Measurements from ENCODE around the gene AKR1C8.
"Not testable (repeated sequence)": the region's sequence is repeated elsewhere in the genome, so short reads cannot be mapped to it uniquely, and the experiment has no call there.

AKR1C8 gene

DNA sequence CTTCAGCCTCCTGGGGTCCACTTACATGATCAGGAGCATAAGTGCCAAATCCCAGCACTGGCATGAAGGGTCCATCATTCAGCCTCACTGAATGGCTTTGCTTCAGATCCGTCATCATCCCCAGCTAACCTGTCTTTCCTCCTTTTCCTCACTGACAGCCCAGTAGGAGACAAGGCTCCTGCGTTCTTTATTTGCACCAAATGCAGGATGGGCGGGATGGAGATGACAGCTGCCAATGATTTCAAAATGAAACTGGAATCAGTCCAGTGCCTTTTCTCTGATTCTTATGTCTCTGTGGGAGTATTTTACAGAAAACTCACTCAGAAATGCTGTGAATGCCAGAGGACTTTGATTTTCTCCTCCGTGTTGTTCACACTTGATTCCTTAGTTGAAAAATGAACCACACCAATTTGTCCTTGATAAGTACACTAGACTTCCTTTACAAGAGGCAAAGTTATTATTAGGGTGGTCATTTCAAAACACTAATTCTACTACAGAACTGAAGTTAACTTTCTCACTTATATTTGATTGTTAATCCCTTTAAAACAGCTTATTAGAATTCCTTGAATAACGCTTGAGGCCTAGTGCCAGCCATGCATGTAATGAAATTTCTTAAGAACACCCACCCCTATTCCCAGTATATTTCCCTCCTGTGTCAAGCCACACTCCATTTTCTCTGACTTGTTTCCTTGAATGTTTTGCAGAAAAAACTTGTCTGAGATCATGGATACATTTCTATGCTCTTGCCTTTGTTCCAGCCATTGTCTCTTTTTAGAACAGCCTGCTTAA lies at the start of gene AKR1C8:
Gene AKR1C8, minus strand, starts transcription at position 164 of the 789 bp plus-strand sequence. Its CDS starts 46 bp downstream, at position 118.
- DNase-seq: no peak

DNA sequence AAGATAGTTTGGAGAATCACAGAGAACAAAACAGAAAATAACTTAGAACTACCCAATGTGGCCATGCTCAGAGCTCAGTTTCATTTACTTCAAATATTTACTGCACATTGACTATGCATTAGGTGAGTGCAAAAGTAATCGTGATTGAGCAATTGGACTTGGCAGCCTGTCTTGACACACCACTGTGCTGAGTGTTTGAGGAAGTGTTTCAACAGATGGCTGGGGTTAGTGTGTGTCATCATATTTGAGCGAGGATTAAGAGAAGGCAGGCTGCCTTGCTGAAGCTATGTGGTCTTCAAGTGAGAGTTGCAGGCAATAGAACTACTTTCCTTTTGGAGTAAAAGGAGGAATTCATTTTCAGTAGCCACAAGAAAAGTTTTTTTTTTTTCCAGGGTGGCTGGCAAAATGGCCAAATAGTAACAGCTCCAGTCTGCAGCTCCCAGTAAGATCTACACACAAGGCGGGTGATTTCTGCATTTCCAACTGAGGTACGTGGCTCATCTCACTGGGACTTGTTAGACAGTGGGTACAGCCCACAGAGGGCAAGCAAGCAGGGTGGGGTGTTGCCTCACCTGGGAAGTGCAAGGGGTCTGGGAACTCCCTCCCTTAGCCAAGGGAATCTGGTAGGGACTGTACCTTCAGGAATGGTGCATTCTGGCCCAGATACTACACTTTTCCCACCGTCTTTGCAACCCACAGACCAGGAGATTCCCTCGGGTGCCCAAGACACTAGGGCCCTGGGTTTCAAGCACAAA lies 49.3 kb upstream of the AKR1C8 start:
- DNase-seq: peak; percentile 27

DNA sequence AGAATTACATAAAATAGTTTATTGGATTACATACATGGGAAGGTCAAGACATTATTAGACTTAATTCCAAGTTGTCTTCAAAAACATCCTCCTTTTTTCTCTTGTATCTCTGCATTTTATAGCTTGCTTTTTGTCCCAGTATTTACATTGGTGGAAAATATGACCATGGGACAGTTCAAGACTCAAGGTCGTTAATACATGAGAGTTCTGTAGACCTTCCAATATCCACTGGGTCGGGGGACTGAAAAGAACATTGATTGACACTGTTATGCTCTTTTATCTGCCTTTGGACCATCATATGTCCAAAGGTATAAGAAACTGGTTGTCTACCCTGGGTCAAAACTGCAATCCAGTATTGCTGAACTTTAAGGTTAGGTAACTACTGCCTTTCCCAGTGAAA lies 48.4 kb upstream of the AKR1C8 start:
- no peak for DNase-seq

DNA sequence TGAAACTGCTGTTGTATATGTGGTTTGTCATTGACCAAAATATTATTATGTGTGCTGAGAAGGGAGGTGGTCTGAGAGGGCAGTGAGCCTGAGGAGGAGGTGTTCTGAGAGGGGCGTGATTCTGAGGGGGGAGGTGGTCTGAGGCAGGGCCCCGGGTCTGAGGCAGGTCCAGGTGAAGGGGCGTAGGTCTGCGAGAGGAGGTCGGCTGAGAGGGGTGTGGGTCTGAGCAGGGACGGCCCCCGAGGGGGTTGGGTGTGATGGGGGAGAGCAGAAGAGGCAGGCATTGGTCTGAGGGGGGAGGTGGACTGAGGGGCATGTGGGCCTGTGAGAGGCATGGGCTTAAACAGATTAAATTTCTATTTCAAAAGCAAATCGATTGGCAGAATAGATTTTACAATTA lies 44.1 kb upstream of the AKR1C8 start:
- no peak for DNase-seq

DNA sequence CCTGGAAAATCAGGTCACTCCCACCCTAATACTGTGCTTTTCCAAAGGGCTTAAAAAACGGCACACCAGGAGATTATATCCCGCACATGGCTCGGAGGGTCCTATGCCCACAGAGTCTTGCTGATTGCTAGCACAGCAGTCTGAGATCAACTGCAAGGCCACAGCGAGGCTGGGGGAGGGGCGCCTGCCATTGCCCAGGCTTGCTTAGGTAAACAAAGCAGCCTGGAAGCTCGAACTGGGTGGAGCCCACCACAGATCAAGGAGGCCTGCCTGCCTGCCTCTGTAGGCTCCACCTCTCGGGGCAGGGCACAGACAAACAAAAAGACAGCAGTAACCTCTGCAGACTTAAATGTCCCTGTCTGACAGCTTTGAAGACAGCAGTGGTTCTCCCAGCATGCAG lies 38.0 kb upstream of the AKR1C8 start:
- not testable (repeated sequence) for DNase-seq

DNA sequence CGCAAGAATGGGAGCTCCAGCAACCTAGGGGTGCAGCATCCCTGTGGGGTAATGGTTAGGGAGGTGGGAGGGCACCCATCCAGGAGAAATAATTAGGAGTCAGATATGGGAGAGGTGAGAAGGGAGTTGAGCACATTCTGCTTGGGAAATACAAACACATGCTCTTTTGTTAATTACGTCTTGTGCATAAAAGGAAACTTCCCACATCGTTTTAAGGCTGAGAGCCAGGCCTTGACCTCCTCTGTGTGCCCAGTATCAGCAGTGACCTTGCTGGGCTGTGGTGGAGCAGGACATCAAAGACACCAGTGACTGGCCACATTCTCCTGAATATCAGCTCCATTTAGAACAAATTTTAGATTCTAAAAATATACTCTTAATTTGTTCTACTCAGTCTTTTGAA lies 34.3 kb upstream of the AKR1C8 start:
- DNase-seq: no peak

DNA sequence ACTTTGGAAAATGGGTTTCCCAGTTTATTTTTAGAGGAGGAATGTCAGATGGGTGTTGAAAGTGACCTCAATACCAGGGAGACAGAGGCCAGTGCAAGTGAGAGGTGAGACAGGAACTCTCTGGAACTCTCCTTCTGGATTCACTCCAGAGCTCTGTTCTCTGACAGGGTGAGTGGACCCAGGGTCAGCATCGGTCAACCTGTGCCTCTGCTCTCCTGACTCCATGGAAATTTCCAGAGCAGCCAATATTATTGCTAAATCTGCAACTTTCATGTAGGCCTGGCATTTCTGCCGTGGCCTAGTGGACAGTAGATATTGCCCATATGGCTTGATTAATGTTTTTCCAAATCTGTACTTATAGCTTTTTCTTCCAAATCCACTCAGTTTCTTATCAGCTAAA lies 31.9 kb upstream of the AKR1C8 start:
- DNase-seq: no peak

DNA sequence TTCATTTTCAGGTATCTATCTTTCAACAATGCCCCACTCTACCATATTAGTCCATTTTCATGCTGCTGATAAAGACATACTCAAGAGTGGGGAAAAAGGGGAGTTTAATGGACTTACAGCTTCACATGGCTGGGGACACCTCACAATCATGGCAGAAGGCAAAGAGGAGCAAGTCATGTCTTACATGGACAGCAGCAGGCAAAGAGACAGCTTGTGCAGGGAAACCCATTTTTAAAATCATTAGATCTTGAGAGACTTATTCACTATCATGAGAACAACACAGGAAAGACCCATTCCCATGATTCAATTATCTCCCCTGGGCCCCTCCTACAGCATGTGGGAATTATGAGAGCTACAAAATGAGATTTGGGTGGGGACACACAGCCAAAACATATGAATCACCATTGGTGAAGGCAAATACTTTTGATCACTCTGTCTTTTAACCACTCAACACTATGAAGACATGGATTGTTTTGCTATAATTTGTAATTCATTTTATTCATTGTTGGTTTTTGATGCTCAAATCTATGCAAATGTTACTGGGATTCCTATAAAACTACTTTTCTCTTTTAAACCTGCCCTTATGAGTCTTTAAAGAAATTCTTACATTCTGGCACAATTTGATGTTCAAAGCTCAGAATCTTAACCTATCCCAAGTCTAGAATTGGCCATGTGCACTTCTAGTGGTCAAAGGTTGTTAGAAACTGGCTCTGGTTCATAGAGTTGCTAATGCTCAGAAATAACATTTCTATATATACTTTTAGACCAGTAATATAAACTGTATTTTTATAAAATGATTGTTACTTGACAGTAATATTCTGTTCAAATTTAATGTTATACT lies 27.0 kb upstream of the AKR1C8 start:
- no peak for DNase-seq

DNA sequence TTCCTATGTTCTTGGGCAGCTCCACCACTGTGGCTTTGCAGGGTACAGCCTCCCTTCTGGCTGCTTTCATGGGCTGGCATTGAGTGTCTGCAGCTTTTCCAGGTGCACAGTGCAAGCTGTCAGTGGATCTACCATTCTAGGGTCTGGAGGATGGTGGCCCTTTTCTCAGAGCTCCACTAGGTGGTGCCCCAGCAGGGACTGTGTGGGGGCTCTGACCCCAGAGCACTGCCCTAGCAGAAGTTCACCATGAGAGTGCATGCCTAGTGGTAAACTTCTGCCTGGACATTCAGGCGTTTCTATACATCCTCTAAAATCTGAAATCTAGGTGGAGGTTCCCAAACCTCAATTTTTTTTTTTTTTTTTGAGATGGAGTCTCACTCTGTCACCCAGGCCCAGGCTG lies 25.3 kb upstream of the AKR1C8 start:
- DNase-seq: not testable (repeated sequence)

DNA sequence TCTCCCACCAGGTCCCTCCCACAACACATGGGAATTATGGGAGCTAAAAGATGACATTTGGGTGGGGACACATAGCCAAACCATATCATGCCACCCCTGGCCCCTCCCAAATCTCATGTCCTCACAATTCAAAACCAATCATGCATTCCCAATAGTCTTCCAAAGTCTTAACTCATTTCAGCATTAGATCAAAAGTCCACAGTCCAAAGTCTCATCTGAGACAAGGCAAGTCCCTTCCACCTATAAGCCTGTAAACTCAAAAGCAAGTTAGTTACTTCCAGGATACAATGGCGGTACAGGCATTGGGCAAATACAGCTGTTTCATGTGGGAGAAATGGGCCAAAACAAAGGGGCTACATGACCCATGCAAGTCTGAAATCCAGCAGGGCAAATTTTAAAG lies 24.8 kb upstream of the AKR1C8 start:
- not testable (repeated sequence) for DNase-seq

DNA sequence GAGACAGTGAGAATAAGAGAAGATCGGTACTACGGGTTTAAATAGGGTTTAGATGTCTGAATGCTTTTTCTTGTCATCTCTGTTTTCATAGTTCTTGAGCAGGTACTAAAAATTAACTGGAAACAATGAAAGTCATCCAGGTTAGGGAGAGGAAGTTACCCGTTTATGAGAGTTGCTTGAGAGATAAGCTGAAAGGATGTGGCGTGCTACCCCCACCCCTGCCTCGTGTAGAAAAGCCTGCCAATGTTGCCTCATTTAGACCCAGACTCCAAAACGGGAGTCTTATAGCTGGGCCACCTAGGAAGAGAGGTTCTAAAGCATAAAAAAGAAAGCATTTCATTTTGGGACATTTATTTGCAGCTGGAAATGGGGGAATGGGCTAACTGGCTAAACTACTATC lies 21.8 kb upstream of the AKR1C8 start:
- DNase-seq: no peak

DNA sequence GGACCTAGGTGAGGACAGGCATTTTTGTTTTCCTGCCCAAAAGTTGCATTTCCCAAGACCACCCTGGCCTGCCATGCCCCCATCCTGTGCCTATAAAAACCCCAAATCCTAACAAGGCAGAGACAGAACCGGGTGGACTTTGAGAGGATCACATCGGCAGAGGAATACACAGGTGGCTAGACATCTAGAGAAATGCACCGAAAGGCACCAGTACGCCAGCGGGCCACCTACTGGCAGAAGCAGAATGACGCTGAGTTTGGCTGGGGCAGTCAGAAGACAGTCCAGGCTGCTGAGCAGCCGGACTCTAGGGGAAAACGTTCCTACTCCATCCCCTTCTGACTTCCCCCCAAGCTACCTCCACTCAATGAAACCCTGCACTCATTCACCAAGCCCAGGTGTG lies 14.4 kb upstream of the AKR1C8 start:
- no peak for DNase-seq

DNA sequence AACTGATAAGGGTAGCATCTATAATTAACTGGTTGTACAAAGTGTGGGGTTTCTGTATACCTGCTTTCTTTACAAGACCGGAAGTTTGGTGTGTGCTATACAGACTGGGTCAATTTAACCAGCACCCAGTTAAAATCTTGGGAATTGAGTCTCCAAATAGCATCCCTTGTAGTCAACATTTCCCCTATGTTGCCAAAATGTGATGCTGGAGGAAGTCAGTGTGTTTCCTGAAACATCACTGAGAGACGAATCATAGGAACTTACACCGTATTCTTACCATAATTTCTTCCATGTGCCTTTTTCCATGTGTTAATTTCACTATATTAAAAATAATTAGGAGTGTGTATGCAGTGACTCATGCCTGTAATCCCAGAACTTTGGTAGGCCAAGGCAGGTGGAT lies 13.4 kb upstream of the AKR1C8 start:
- peak; percentile 1 for DNase-seq

DNA sequence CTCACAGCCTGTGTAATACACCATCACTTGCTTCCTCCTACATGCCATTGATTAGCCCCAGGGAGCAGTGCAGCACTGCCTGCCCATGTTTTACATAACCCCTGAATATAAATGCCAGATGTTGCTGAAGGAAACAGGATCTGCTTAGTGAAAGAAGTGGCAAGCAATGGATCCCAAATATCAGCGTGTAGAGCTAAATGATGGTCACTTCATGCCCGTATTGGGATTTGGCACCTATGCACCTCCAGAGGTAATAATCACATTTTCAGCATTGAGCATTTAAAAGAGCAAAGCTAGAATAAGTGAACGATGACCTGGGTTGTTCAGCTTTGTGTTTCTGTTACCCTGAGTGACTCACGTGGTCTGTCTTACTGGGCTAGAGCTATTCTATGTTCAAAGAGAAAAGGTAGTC lies 11.8 kb upstream of the AKR1C8 start, which contains the start of gene AKR1C4:
Gene AKR1C4, plus strand, starts transcription at position 136 of the 412 bp plus-strand sequence. Its CDS starts 31 bp downstream, at position 167.
- DNase-seq: no peak

DNA sequence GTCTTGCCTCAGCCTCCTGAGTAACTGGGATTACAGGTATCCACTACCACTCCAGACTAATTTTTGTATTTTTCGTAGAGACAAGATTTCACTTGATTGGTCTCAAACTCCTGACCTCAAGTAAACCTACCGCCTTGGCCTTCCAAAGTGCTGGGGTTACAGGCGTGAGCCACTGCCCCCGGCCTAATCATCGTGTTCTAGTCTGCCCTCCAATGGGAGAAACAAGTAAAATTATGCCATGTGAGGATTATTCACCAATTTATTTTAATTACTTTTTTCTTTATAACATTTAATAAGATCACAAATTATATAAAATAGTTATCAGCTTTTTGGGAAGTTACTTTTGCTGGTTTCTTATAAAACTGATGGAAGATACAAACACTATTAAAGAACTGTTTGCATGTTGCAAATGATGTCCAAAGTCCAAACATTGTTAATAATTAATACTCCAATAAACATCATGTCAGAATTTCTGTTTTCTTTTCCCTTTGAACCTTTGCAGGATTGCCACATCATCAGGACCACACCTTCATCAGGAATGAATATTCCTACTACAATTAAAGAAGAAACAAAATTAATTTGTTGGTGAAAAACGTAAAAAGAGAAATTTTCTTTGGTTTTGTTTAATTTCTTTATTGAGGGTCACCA lies 10.9 kb upstream of the AKR1C8 start:
- no peak for DNase-seq

DNA sequence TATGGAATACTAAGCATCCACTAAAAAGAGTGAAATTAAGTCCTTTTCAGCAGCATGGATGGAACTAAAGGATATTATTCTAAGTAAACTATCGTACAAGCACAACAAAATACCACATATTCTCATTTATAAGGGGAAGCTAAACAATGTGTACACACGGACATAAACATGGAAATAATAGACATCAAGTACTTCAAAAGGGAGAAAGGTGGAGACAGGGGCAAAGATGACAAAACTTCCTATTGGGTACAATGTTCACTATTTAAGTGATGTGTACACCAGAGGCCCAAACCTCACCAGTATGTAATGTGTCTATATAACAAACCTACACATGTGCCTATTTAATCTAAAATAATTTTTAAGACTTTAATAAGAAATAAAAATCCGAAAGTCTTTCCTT lies 9.5 kb upstream of the AKR1C8 start:
- DNase-seq: no peak

DNA sequence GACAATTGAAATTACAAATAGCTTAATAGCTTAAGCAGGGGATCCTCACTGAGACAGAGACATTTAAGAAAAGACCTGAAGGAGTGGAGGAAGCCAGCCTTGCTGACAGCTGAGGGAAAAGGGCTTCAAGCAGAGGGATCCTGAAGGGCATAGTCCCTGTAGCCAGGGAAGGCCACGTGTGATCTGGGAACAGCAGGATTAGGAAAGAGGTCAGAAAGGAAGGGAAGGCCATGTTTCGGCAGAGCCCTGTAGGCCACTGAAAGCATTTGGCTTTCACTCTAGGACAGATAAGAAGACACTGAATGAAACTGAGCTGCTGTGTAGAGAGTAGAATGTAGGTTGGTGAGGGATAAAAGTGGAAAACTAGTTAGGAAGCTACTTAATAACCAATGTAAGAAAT lies 3.4 kb upstream of the AKR1C8 start:
- DNase-seq: no peak

DNA sequence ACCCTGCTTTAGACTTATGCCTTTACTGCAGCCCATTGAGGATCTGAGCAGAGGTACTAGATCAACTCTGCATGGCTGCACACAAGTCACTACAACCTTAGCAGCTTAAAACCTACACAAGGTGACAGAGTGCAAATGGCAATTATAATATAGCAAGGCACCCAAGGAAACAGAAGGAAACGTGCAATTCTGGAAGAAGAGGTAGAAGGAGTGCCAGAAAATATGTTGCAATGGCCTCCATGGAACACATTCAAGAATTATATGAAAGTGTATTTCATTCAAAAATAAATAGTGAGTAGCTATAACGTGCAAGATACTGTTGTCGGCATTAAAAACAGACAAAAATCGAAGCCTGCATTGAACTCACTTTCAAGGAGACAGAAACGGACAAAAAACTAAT lies 2.9 kb upstream of the AKR1C8 start:
- no peak for DNase-seq

DNA sequence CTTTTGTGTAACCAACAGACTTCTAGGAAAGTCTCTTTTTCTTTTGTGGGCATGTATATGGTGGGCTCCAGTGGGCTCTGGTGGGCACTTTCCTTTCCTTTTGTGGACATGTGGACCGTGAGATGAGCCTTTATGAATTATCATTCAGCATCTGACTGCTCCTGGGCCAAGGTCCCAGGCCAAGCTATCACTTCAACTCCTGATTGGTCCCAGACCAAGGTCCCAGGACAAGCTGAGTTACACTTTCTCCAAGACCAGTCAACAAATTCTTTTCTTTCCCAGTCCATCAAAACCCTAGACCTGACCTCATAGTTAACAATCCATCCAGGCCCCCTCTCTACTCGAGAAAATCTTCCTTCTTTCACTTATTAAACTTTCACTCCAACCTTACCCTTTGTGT lies 1.0 kb downstream of the AKR1C8 start:
- no peak for DNase-seq

DNA sequence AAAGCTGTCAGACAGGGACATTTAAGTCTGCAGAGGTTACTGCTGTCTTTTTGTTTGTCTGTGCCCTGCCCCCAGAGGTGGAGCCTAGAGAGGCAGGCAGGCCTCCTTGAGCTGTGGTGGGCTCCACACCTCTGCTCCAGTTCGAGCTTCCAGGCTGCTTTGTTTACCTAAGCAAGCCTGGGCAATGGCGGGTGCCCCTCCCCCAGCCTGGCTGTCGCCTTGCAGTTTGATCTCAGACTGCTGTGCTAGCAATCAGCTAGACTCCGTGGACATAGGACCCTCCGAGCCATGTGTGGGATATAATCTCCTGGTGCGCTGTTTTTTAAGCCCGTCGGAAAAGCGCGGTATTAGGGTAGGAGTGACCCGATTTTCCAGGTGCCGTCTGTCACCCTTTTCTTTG lies 4.4 kb downstream of the AKR1C8 start:
- DNase-seq: not testable (repeated sequence)

DNA sequence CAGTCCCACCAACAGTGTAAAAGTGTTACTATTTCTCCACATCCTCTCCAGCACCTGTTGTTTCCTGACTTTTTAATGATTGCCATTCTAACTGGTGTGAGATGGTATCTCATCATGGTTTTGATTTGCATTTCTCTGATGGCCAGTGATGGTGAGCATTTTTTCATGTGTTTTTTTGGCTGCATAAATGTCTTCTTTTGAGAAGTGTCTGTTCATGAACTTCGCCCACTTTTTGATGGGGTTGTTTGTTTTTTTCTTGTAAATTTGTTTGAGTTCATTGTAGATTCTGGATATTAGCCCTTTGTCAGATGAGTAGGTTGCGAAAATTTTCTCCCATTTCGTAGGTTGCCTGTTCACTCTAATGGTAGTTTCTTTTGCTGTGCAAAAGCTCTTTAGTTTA lies 9.4 kb downstream of the AKR1C8 start:
- DNase-seq: not testable (repeated sequence)

DNA sequence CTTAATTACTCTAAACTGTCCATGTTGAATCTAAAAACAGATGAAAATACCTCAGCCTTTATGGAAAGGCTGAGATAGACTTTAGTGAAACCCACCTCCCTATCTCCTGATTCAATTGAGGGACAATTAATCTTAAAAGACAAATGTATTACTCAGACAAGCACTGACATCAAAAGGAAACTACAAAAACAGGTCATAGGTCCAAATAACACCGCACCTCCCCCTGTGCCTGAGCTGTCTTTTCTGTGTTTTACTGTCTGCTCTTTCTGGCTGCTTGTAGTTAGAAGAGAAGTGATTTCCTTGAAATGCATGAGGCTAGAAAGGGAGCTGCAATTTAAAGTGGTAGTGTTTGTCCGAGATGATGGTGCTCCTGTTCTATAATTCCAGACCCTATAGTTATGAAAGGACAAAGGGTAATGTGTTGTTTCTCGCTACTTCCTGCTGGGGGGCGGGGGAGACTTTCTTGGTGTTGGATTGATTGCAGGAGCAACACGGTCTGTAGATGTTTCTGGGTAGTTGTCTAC lies 16.0 kb downstream of the AKR1C8 start:
- no peak for DNase-seq

DNA sequence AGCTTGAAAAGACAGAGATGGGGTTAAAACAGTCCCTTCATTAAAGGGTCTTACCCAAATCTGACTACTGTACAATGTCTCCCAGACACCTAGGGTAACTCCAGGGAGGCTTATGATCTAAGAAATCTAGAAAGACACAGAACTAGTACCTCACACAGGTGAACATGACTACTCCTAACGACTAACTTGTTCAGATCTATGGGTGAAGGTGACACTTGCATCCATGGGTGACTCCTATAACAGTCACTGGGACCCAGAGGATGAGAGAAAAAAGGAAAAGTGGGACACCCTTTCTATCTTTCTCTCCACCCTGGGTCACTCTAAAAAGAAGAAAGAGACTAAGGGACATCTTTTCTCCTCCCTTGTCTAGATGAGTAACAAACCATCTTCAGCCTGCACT lies 19.2 kb downstream of the AKR1C8 start:
- DNase-seq: no peak

All from fibroblast of skin of right biceps (primary cell).